ENCODE data around the gene GCK.

Gene GCK

DNA sequence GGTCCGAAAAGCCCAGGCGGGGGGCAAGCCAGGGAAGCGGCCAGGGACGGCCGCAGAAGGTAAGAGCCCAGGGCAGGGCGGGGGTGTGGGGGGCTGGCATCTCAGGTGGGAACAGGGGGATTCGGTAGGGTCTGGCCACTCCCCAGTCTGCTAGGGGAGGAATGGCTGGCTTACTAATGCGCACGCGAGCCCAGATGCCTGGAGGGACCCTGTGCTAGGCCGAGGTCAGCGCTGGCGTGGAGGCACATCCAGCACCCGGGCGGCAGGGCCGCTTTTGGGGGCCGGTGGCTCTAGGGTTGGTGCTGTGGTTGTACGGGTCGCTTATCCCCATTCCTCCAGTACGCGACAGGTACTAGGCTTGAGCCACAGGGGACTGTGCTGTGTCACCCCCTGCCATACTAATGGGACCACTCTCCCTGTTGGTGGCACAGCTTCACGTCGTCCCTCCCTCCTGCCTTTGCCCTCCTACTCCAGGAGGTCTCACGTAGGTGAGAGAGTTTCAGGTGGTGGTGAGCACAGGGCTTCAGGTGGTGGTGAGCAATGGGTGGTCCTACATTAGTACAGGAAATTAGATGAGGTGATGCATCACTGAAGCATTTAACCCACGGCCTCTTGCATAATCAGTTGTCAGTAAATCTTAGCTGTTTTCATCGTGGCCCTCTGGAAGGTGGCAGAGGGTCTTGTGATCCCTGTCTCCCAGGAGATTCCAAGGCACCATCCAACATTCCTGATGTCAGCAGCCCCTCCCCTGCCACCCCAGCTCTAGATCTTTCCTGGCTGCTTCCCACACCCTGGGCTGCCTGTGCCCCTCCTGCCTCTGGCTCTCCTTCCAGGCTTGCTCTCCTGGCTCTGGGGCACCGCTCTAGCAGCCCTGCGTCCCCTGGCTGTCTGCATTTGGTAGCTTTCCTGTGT is 84.1 kb downstream of the GCK start:
- peak; percentile 59 for DNase-seq (ENCODE audit: low spot score)

DNA sequence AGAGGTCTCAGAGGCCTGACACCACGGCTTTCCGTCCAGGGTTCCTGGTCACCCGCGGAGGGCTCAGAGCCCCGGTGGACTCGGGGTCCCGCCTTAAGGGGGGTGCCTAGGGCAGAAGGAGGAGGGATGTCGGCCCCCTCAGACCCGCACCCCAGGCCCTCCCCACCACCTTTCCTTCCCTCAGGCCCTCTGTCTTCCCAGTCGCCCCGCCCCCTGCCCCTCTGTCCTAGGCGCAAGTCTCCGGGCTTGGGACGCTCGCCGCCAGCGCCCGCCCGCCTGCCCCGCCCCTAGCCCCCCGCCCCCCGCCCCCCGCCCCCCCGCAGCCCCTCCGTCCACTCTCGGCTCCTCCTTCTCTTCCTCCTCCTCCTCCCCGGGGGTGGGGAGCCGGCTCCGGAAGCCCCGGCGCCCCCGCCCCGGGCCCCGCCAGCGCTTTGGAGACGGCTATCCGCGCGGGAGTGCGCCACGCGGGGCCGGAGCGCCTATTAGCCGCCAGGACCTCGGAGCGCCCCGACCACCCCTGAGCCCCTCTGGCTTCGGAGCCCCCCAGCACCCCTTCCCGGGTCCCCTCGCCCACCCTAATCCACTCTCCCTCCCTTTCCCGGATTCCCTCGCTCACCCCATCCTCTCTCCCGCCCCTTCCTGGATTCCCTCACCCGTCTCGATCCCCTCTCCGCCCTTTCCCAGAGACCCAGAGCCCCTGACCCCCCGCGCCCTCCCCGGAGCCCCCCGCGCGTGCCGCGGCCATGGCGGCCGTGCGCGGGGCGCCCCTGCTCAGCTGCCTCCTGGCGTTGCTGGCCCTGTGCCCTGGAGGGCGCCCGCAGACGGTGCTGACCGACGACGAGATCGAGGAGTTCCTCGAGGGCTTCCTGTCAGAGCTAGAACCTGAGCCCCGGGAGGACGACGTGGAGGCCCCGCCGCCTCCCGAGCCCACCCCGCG is 85.0 kb downstream of the GCK start, which contains the start of gene AEBP1:
AEBP1 (plus strand) TSS at position 423 of the 937 bp plus-strand sequence; CDS start at position 744, 321 bp downstream.
- no peak for DNase-seq (ENCODE audit: low spot score)

DNA sequence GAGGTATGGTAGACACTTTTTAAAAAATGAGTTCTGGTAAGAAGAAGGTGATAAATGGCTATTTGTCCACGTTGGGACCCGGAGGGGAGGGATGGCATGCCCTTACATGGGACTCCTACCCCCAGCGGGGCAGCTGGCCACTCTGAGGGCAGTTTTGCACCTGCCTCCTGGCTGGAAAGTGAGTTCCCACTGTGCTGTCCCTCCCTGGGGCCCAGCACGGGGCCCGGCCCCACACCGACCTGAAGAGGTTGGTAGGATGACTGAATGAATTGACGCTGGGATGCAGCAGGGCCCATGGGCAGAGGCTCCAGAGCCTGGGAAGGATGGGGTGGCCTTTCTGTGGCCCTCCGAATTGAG is 85.7 kb downstream of the GCK start:
- no peak for DNase-seq (ENCODE audit: low spot score)

DNA sequence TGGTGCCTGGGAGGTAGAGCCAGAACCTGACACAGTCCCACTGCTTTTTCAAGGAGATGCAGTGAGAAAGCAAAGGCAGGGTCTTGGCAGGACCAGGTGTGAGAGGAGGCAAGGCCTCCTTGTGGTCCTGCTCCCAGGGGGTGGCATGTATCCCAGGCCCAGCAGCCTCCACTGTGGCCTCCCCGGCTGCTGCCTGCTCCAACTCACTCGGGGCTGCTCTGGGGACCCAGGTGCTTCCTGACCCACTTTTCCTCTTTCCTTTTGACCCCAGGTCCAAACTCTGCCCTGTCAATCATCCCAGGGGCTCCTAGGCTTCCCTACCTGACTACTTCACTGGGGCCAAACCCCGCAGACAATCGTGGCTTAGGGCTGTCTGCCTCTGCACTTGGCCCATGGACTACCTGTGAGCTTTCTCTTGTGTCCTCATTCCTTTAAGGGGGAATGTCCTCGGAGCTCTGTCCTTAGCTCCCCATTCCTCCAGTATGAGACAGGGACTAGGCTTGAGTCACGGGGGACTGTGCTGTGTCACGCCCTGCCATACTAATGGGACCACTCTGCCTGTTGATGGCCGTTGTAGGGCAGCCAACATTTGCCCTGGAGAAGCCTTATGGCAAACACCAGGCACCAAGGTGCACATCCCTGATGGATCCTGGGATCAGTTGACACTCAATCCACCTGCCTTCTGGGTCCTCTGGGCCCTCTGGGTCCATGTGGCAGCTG is 86.2 kb downstream of the GCK start:
- DNase-seq (ENCODE audit: low spot score): no peak

- no peak for DNase-seq (ENCODE audit: low spot score)
These were observed 87.0 kb downstream of the GCK start for GRCh38 chr7:44101966-44102845.

DNA sequence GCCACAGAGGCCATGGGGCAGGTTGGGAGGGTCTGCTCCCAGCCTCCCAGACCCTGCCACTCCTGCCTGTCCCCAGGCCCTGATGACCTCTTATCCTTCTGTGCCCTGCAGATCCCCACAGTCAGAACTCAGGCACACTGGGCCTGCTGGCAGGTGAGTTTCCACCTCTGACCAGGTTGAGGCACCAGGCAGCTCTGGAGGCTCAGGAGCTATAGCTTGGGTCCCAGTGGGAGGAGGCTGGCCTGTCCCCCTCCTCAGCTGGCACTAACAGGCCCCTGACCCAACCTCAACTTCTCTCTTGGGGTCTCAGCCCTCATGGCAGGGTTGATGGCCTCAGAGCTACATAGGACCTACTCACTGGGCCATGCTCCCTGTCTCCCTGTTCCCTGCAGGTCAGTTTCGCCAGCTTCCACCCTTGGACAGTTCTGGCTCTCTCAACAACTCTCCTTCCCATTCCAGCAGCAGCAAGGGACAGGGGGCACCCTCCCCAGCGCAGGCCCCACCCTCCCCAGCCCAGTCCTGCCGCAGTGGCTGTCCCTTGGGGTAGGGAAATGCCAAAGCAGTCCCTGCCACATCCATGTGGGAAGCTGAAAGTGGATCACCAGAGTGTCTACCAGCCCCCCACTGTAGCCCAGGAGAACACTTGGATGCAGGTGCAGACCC is 87.8 kb downstream of the GCK start:
- no peak for DNase-seq (ENCODE audit: low spot score)

- DNase-seq (ENCODE audit: low spot score): no peak
These were observed 88.6 kb downstream of the GCK start for GRCh38 chr7:44100458-44101302.

DNA sequence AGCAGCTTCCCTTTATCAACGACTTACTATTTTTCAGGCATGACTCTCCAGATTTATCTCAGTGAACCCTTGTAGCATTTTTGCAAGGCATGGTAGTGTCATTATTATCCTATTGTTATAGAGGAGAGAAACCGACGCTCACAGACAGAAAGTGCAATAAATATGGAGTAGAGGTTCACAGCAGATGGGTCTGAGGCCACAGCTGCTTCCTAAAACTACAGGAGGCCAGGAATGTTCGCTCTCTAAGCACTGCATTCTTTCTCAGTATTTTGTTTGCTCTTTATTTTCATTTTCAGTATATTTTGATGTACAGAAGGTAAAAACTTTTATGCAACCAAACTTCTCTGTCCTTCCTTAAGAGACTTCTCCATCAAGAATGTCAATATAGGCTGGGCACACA is 89.6 kb downstream of the GCK start:
- DNase-seq (ENCODE audit: low spot score): no peak

DNA sequence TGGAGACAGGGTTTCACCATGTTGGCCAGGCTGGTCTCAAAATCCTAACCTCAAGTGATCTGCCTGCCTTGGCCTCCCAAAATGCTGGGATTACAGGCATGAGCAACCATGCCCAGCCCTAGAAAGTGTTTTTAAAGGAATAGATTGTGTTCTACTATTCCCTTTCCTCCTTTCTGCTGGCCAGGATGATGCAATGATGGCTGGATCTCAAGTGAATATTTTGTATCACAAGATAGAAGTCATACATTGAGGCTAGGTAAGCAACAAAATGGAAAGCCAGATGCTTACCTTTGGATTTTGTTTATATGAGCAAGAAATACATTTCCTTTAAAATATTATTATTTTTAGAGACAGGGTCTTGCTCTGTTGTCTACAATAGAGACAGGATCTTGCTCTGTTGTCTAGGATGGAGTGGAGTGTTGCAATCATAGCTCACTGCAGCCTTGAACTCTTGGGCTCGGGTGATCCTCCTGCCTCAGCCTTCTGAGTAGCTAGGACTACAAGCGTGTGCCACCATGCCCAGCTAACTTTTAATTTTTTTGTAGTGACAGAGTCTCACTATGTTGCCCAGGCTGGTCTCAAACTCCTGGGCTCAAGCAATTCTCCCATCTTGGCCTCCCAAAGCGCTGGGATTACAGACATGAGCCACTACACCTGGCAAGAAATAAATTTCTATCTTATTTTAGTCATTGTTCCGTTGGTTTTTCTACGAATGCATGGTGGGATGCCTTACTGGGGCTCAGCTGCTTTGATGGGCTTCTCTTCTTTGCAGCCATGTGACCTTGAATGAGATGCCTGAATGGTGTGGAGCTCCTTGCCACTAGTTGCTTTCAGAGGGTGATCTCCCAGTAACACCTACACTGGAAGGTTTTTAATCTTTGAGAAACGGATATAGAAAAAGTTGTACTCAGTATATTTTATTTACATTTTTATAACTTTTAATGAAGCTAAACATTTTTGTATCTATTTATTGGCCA is 90.9 kb downstream of the GCK start:
- DNase-seq (ENCODE audit: low spot score): no peak

- DNase-seq (ENCODE audit: low spot score): no peak
These were observed 91.9 kb downstream of the GCK start for GRCh38 chr7:44097064-44097932.

- DNase-seq (ENCODE audit: low spot score): no peak
These were observed 92.8 kb downstream of the GCK start for GRCh38 chr7:44096326-44096881.

DNA sequence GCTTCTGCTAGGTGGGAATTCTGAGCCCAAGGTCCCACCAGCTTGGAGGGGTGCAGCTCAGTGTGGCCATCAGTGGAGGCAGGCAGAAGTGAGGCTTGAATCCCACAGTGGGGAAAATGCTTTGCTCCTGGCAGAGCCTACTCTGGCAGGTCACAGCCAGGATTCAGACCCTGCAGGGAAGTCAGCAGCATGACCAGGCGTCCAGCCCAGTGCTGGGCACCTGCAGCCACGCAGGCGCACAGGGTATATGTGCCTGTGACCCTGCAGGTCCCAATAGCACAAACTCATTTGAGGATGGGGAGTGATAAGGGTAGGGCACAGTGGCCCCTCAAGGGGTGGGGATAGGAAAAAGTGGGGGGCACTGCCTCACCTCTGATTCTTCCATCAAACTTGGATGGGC is 93.5 kb downstream of the GCK start:
- DNase-seq (ENCODE audit: low spot score): no peak

DNA sequence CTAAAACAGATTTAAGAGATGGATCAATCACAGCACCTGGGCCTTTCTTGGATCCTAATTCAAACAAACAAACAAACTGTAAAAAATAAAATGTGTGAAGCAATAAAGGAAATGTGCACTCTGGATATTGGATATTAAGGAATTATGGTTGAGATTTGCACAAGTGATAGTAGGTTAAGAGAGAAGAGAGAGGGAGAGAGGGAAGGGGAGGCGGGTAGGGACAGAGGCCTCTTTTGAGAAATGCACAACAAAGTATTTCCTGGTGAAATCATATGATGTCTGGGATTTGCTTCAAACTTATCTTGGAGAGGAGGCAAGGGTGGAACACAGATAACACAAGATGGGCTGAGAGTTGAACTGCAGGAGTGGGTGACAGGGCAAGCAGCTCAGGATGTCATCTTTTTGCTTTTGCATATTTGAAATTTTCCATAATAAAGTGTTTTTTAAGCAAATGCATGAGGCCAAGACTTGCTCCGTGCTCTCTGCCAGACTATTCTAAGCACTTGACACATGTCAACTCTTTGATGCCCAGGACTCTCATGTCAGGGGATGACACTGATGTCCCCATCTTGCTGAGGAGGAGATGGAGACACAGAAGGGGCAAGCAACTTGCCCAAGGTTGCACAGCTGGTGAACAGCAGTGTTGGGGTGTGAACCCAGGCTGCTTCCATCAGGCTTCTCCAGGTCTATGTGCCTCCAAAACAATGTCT is 94.2 kb downstream of the GCK start:
- DNase-seq (ENCODE audit: low spot score): no peak

DNA sequence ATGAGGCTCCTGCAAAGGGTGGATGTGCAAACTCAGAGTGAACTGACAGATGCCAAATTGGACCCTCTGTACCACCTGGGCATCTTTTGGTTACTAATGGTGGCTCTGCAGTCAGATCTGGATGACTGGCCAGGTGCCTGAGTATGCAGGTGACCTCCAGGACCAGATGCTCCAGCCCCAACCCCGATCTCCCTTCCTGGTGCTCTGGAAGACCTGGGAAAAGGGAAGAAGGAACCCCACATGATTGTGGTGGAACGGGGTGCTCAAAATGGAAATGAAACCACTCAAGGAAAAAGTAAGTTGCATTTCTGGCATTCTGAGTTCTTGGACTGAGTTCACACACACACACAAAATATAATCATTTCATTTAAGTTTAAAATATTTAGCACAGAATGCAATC is 94.9 kb downstream of the GCK start:
- DNase-seq (ENCODE audit: low spot score): no peak

Measured in pons (tissue), 1 donor.